ENCODE measurements around the gene EBP. TPM values are rescaled to one million over a fixed set of nuclear protein-coding genes. Genes with fewer than 3 reads are reported as not detected.

Gene EBP
- total RNA-seq, 1 donor from 2014 or later, result 66.0 TPM

GRCh38 chrX:48474127-48474526 is 47.5 kb upstream of the EBP start:
- no peak overlapping the region for H3K4me3 Mint-ChIP-seq (ENCODE audit: unreplicated experiment)
- H3K9me3 Mint-ChIP-seq (ENCODE audit: unreplicated experiment), result no peaks in the 10 kb centered on the region
- peaks cover 43% of the 10 kb centered on the region for H3K4me1 Mint-ChIP-seq (ENCODE audit: unreplicated experiment)
- peaks cover 10% of the 10 kb centered on the region for H3K36me3 Mint-ChIP-seq (ENCODE audit: low read depth, unreplicated experiment)
- DNase-seq (ENCODE audit: low spot score), result peak; percentile 21
- peaks cover 7% of the 10 kb centered on the region for H3K27me3 Mint-ChIP-seq (ENCODE audit: unreplicated experiment)
- no peak for TF ChIP-seq CTCF (IDR thresholded peaks at IDR 0.05; ENCODE audit: unreplicated experiment)
- peak overlapping the region; percentile 70 for H3K27ac Mint-ChIP-seq (ENCODE audit: unreplicated experiment)

DNA sequence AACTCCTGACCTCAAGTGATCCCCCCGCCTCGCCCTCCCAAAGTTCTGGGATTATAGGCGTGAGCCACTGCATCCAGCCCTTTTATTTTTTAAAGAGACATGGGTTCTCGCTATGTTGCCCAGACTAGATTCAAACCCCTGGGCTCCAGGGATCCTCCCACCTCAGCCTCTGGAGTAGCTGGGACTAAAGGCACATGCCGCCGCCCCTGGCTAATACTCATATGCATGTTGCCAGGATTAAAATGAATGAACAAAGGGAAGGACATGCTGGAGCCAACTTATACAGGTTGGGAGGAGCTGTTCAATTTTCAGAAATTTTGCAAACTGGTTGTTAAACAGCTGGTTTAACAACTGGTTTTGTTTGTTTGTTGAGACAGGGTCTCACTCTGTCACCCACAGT is 47.0 kb upstream of the EBP start:
- no peak overlapping the region for H3K4me3 Mint-ChIP-seq (ENCODE audit: unreplicated experiment)
- H3K4me1 Mint-ChIP-seq (ENCODE audit: unreplicated experiment), result peaks cover 38% of the 10 kb centered on the region
- no peak overlapping the region for H3K27ac Mint-ChIP-seq (ENCODE audit: unreplicated experiment)
- peaks cover 13% of the 10 kb centered on the region for H3K36me3 Mint-ChIP-seq (ENCODE audit: low read depth, unreplicated experiment)
- no peak for DNase-seq (ENCODE audit: low spot score)
- TF ChIP-seq CTCF (IDR thresholded peaks at IDR 0.05; ENCODE audit: unreplicated experiment), result no peak
- H3K9me3 Mint-ChIP-seq (ENCODE audit: unreplicated experiment), result no peaks in the 10 kb centered on the region
- peaks cover 7% of the 10 kb centered on the region for H3K27me3 Mint-ChIP-seq (ENCODE audit: unreplicated experiment)

DNA sequence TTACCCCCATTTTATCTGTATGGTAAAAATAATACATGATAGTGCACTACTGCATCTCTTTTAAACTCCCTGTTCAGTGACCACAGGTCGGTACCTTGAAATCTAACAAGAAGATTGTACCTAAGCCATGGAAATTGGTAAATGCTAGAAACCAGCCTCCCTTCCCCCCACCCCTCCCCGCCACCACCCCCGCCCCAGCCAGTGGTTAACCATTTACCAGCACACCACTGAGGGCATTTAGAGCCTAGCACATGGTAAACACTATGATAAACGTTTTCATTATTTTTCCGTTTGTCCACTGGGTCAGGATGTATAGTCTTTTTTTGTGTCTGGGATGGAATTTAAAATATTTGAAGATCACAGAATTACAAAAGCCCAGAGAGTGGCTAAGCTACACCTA is 46.3 kb upstream of the EBP start:
- Mint-ChIP-seq H3K4me3 (ENCODE audit: unreplicated experiment) (peak overlapping the region; percentile 95), H3K9me3 (ENCODE audit: unreplicated experiment) (no peaks in the 10 kb centered on the region), H3K36me3 (ENCODE audit: low read depth, unreplicated experiment) (peaks cover 16% of the 10 kb centered on the region), H3K27ac (ENCODE audit: unreplicated experiment) (peak overlapping the region; percentile 81), H3K4me1 (ENCODE audit: unreplicated experiment) (peaks cover 35% of the 10 kb centered on the region), H3K27me3 (ENCODE audit: unreplicated experiment) (peaks cover 7% of the 10 kb centered on the region)
- no peak for TF ChIP-seq CTCF (IDR thresholded peaks at IDR 0.05; ENCODE audit: unreplicated experiment)
- DNase-seq (ENCODE audit: low spot score), result no peak

DNA sequence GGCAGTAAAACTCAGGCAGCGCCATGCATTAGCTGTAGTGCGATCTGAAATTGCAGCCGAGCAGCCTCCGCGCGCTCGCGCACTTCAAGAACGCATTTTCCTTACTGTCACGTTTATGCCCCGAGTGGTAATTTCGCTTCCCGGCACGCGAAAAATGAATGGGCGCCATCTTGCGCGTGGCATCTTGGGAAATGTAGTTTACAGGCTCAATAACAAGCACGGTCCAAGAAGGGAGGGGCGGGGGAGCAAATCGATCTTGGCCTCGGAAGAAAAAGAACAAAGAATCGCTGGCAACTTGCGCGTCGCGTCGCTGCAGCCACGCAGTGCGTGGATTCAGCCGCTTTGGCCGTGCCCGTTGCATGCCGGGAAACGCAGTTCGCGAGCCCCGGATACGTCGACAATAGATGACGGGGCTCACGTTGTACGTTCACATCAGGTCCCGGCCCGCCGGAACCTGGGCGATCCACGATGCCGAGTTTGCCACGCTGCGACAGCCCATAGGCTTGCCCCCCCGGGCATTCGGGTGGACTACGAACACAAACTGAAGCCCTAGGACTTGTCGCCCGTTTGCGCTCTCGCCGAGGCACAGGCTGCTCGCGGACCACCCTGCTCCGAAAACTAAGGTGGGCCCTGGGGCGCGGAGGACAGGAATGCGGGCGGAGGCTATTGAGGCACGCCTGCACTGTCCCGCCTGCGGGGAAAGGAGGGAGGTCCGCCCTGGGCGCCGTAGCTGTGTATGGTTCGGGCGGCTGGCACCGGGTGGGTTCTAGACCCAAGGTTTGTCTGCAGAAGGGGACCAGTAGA is 45.6 kb upstream of the EBP start, which contains the start of gene FTSJ1:
Gene FTSJ1, plus strand, starts transcription at position 426 of the 804 bp plus-strand sequence. CDS start 1,849 bp downstream, outside the sequence.
- no peak for TF ChIP-seq CTCF (IDR thresholded peaks at IDR 0.05; ENCODE audit: unreplicated experiment)
- H3K27ac Mint-ChIP-seq (ENCODE audit: unreplicated experiment), result peak within 1 kb of the TSS; percentile 81
- peak within 1 kb of the TSS; percentile 95 for H3K4me3 Mint-ChIP-seq (ENCODE audit: unreplicated experiment)
- H3K9me3 Mint-ChIP-seq (ENCODE audit: unreplicated experiment), result no peaks in the 10 kb centered on the region
- DNase-seq (ENCODE audit: low spot score), result peak; percentile 65
- H3K36me3 Mint-ChIP-seq (ENCODE audit: low read depth, unreplicated experiment), result peaks cover 22% of the 10 kb centered on the region
- peaks cover 7% of the 10 kb centered on the region for H3K27me3 Mint-ChIP-seq (ENCODE audit: unreplicated experiment)
- peaks cover 35% of the 10 kb centered on the region for H3K4me1 Mint-ChIP-seq (ENCODE audit: unreplicated experiment)

- H3K4me1 Mint-ChIP-seq (ENCODE audit: unreplicated experiment), result peaks cover 30% of the 10 kb centered on the region
- TF ChIP-seq CTCF (IDR thresholded peaks at IDR 0.05; ENCODE audit: unreplicated experiment), result no peak
- H3K9me3 Mint-ChIP-seq (ENCODE audit: unreplicated experiment), result no peaks in the 10 kb centered on the region
- H3K27me3 Mint-ChIP-seq (ENCODE audit: unreplicated experiment), result peaks cover 4% of the 10 kb centered on the region
- H3K27ac Mint-ChIP-seq (ENCODE audit: unreplicated experiment), result peak overlapping the region; percentile 48
- peaks cover 22% of the 10 kb centered on the region for H3K36me3 Mint-ChIP-seq (ENCODE audit: low read depth, unreplicated experiment)
- no peak for DNase-seq (ENCODE audit: low spot score)
- H3K4me3 Mint-ChIP-seq (ENCODE audit: unreplicated experiment), result peak overlapping the region; percentile 95
Observed at GRCh38 chrX:48476919-48477318, 44.7 kb upstream of the EBP start.
